ENCODE data around the gene RIC3.

Gene RIC3

GRCh38 chr11:8058216-8058615 lies 110.6 kb downstream of the RIC3 start:
- no peaks in the 10 kb centered on the region for H3K79me2 ChIP-seq (ENCODE audit: insufficient read depth, low read length)
- TF ChIP-seq CTCF (IDR thresholded peaks at IDR 0.05; ENCODE audit: low read length) (no peak), EZH2 (IDR thresholded peaks at IDR 0.05; ENCODE audit: borderline replicate concordance, low read length) (no peak)
- no peaks in the 10 kb centered on the region for H3F3A ChIP-seq (ENCODE audit: insufficient read depth, low read length)
- H3K9me3 ChIP-seq (ENCODE audit: low read length) = no peaks in the 10 kb centered on the region
- no peaks in the 10 kb centered on the region for H3K9me2 ChIP-seq (ENCODE audit: low read depth, low read length)
- no peak overlapping the region for H3K4me3 ChIP-seq (ENCODE audit: low read depth, low read length, poor library complexity, severe bottlenecking)
- H3K27me3 ChIP-seq (ENCODE audit: insufficient read depth, low read length) = no peaks in the 10 kb centered on the region
- no peak overlapping the region for H3K9ac ChIP-seq (ENCODE audit: low read length)
- H3K4me1 ChIP-seq (ENCODE audit: insufficient read depth, low read length, severe bottlenecking) = no peaks in the 10 kb centered on the region
- H4K20me1 ChIP-seq (ENCODE audit: insufficient read depth, low read length) = no peaks in the 10 kb centered on the region
- H3K4me2 ChIP-seq (ENCODE audit: low read length) = no peak overlapping the region
- no peaks in the 10 kb centered on the region for H3K36me3 ChIP-seq (ENCODE audit: insufficient read depth, low read length)
- H2AFZ ChIP-seq (ENCODE audit: low read length) = no peak overlapping the region
- no peak overlapping the region for H3K27ac ChIP-seq (ENCODE audit: low read depth, low read length, poor library complexity, severe bottlenecking)

GRCh38 chr11:8056810-8057463 lies 111.9 kb downstream of the RIC3 start:
- H3K9ac ChIP-seq (ENCODE audit: low read length) = no peak overlapping the region
- TF ChIP-seq EZH2 (IDR thresholded peaks at IDR 0.05; ENCODE audit: borderline replicate concordance, low read length) (no peak), CTCF (IDR thresholded peaks at IDR 0.05; ENCODE audit: low read length) (no peak)
- no peak overlapping the region for H3K4me2 ChIP-seq (ENCODE audit: low read length)
- no peak overlapping the region for H2AFZ ChIP-seq (ENCODE audit: low read length)
- no peak overlapping the region for H3K27ac ChIP-seq (ENCODE audit: low read depth, low read length, poor library complexity, severe bottlenecking)
- no peaks in the 10 kb centered on the region for H3F3A ChIP-seq (ENCODE audit: insufficient read depth, low read length)
- H3K79me2 ChIP-seq (ENCODE audit: insufficient read depth, low read length) = no peaks in the 10 kb centered on the region
- no peaks in the 10 kb centered on the region for H3K36me3 ChIP-seq (ENCODE audit: insufficient read depth, low read length)
- no peak overlapping the region for H3K4me3 ChIP-seq (ENCODE audit: low read depth, low read length, poor library complexity, severe bottlenecking)
- H3K4me1 ChIP-seq (ENCODE audit: insufficient read depth, low read length, severe bottlenecking) = no peaks in the 10 kb centered on the region
- H3K9me2 ChIP-seq (ENCODE audit: low read depth, low read length) = no peaks in the 10 kb centered on the region
- no peaks in the 10 kb centered on the region for H3K27me3 ChIP-seq (ENCODE audit: insufficient read depth, low read length)
- no peaks in the 10 kb centered on the region for H4K20me1 ChIP-seq (ENCODE audit: insufficient read depth, low read length)
- no peaks in the 10 kb centered on the region for H3K9me3 ChIP-seq (ENCODE audit: low read length)

All from OCI-LY1 (cell line).